Liver (tissue), 9 donors: Measurements from ENCODE around the gene AKIRIN1. TPM values are rescaled to one million over a fixed set of nuclear protein-coding genes. Genes with fewer than 3 reads are reported as not detected.

Experiments
- DNase-seq: peaks from one replicate; pipeline ENCODE4 v3.0.0-alpha.2; 2017; ENCODE audit warnings: low spot score
- H3K27ac ChIP-seq, 2 donors: one replicate each; pipeline ENCODE4 v1.7.0; 2013; ENCODE audit warnings: inconsistent platforms in 2 of 2, low read length in 2 of 2, control low read depth in 1 of 2, low read depth in 1 of 2, mild to moderate bottlenecking in 1 of 2
- H3K27me3 ChIP-seq, 4 donors: one replicate each; pipeline versions ENCODE4 v1.6.1 to v1.7.0; 2013; ENCODE audit warnings: low read length in 3 of 4, inconsistent platforms in 1 of 4, mild to moderate bottlenecking in 1 of 4, moderate library complexity in 1 of 4; ENCODE audit not compliant: control insufficient read depth in 4 of 4, insufficient read depth in 4 of 4
- H3K36me3 ChIP-seq, 4 donors: one replicate each; pipeline versions ENCODE4 v1.6.1 to v1.7.0; 2013; ENCODE audit warnings: low read length in 3 of 4, mild to moderate bottlenecking in 3 of 4, low read depth in 1 of 4, moderate library complexity in 1 of 4; ENCODE audit not compliant: control insufficient read depth in 4 of 4, insufficient read depth in 3 of 4
- H3K4me1 ChIP-seq, 4 donors: one replicate each; pipeline versions ENCODE4 v1.6.1 to v1.7.0; 2013; ENCODE audit warnings: low read length in 3 of 4, mild to moderate bottlenecking in 3 of 4, moderate library complexity in 1 of 4; ENCODE audit not compliant: control insufficient read depth in 4 of 4, insufficient read depth in 4 of 4
- H3K4me3 ChIP-seq, 3 donors: one replicate each; pipeline versions ENCODE4 v1.6.1 to v1.7.0; 2013; ENCODE audit warnings: low read length in 3 of 3, control low read depth in 1 of 3, low read depth in 1 of 3, mild to moderate bottlenecking in 1 of 3
- H3K9ac ChIP-seq, 2 donors: one replicate each; pipeline ENCODE4 v1.7.0; 2013; ENCODE audit warnings: low read length in 2 of 2, mild to moderate bottlenecking in 2 of 2, moderate library complexity in 2 of 2, control low read depth in 1 of 2, low read depth in 1 of 2
- H3K9me3 ChIP-seq, 4 donors: one replicate each; pipeline versions ENCODE4 v1.6.1 to v1.7.0; 2013; ENCODE audit warnings: low read length in 3 of 4; ENCODE audit not compliant: control insufficient read depth in 4 of 4
- ATF3 ChIP-seq: IDR thresholded peaks from 2 replicates; pipeline ENCODE4 v1.6.1; 2016; ENCODE audit warnings: antibody characterized with exemption
- CTCF ChIP-seq: fragments of 150-350 bp; IDR thresholded peaks from 2 replicates; pipeline ENCODE4 v1.5.1; 2017; ENCODE audit warnings: improper control_type of control experiment, low read depth, low read length; ENCODE audit not compliant: missing input control
- EGR1 ChIP-seq, 2 donors: IDR thresholded peaks; 2 replicates each; pipeline ENCODE4 v1.6.1; 2016 to 2018; ENCODE audit warnings: antibody characterized with exemption in 2 of 2, low read depth in 2 of 2
- FOXA1 ChIP-seq: IDR thresholded peaks from 2 replicates; pipeline ENCODE4 v1.6.1; 2016; ENCODE audit warnings: antibody characterized with exemption
- FOXA2 ChIP-seq: IDR thresholded peaks from 2 replicates; pipeline ENCODE4 v1.6.1; 2016; ENCODE audit warnings: antibody characterized with exemption
- GABPA ChIP-seq, 2 donors: IDR thresholded peaks in 1 of 2; conservative IDR thresholded peaks in 1 of 2; 2 replicates each; pipeline ENCODE4 v1.6.1; 2016; ENCODE audit warnings: antibody characterized with exemption in 2 of 2, mild to moderate bottlenecking in 1 of 2, moderate library complexity in 1 of 2
- HNF4A ChIP-seq, 2 donors: conservative IDR thresholded peaks; 2 replicates each; pipeline ENCODE4 v1.6.1; 2016; ENCODE audit warnings: antibody characterized with exemption in 2 of 2, mild to moderate bottlenecking in 2 of 2
- HNF4G ChIP-seq: IDR thresholded peaks from 2 replicates; pipeline ENCODE4 v1.6.1; 2016; ENCODE audit warnings: antibody characterized with exemption
- JUND ChIP-seq, 2 donors: IDR thresholded peaks; 2 replicates each; pipeline ENCODE4 v1.6.1; 2016; ENCODE audit warnings: antibody characterized with exemption in 2 of 2
- MAX ChIP-seq: IDR thresholded peaks from 2 replicates; pipeline ENCODE4 v1.6.1; 2016; ENCODE audit warnings: antibody characterized with exemption
- NR2F2 ChIP-seq: IDR thresholded peaks from 2 replicates; pipeline ENCODE4 v1.6.1; 2016; ENCODE audit warnings: antibody characterized with exemption
- RAD21 ChIP-seq, 2 donors: IDR thresholded peaks; 2 replicates each; pipeline ENCODE4 v1.6.1; 2016; ENCODE audit warnings: antibody characterized with exemption in 2 of 2, mild to moderate bottlenecking in 2 of 2
- REST ChIP-seq: IDR thresholded peaks from 2 replicates; pipeline ENCODE4 v1.6.1; 2016; ENCODE audit warnings: antibody characterized with exemption, mild to moderate bottlenecking
- RXRA ChIP-seq, 2 donors: IDR thresholded peaks; 2 replicates each; pipeline ENCODE4 v1.6.1; 2017 to 2018; ENCODE audit warnings: antibody characterized with exemption in 2 of 2, mild to moderate bottlenecking in 1 of 2
- SP1 ChIP-seq: IDR thresholded peaks from 2 replicates; pipeline ENCODE4 v1.6.1; 2018; ENCODE audit warnings: antibody characterized with exemption, mild to moderate bottlenecking
- TAF1 ChIP-seq: conservative IDR thresholded peaks from 2 replicates; pipeline ENCODE4 v1.6.1; 2016; ENCODE audit warnings: antibody characterized with exemption, mild to moderate bottlenecking
- YY1 ChIP-seq: IDR thresholded peaks from 2 replicates; pipeline ENCODE4 v1.6.1; 2016; ENCODE audit warnings: antibody characterized with exemption, mild to moderate bottlenecking
- ZBTB33 ChIP-seq: IDR thresholded peaks from 2 replicates; pipeline ENCODE4 v1.6.1; 2016; ENCODE audit warnings: antibody characterized with exemption
- WGBS: extraction: QIAGEN DNeasy Blood & Tissue Kit; methylation state at CpG from one replicate; pipeline ENCODE4 v1.1.7; 2013; 5-methylcytosine and 5-hydroxymethylcytosine counted together
- polyA plus RNA-seq, 2 donors: library from polyadenylated mRNA; stranded (reverse) in 1 of 2; unstranded in 1 of 2; fragments of 200-250 nt in 1 of 2; fragments of >200 nt in 1 of 2; fragmentation: Nextera tagmentation in 1 of 2; extraction: Ambion mirVana in 1 of 2; gene quantifications; one replicate each; pipeline versions ENCODE4 v1.2.1 to v1.2.3, GENCODE V29; 2013 to 2015
- total RNA-seq, 2 donors: library from RNA; depleted of rRNA; stranded (reverse); fragments of >200 nt; gene quantifications; one replicate each; pipeline ENCODE4 v1.2.3, GENCODE V29; 2014
- donor health status: healthy.
- donor health status: healthy.
- donor health status: healthy.
- donor health status: healthy.
- donor health status: healthy.

The AKIRIN1 gene
- total and polyA plus RNA-seq, 4 donors: 18.2 to 52.4 (median 26.8) TPM

- Histone ChIP-seq H3K4me1 (no peaks in the 10 kb centered on the region), H3K36me3 (peaks cover 0 to 11% (median 5%) of the 10 kb centered on the region in 4 donors), H3K27ac (peak overlapping the region in 1 of 2 donors; percentile 46), H3K27me3 (no peaks in the 10 kb centered on the region), H3K9me3 (no peaks in the 10 kb centered on the region), H3K4me3 (no peak overlapping the region), H3K9ac (no peak overlapping the region)
- 78% methylated on average over 7 of the region's 7 CpGs for WGBS
- DNase-seq: no peak
- no peak for TF ChIP-seq NR2F2
- TF ChIP-seq FOXA2: no peak
- TF ChIP-seq MAX: no peak
- no peak for TF ChIP-seq EGR1 (IDR thresholded peaks at IDR 0.05; ENCODE audit: low read depth in 2 of 2)
- TF ChIP-seq ATF3: no peak
- no peak for TF ChIP-seq JUND (IDR thresholded peaks at IDR 0.05)
- no peak for TF ChIP-seq ZBTB33
- no peak for TF ChIP-seq YY1
- no peak for TF ChIP-seq FOXA1
- TF ChIP-seq HNF4G: no peak
- TF ChIP-seq GABPA (IDR thresholded peaks at IDR 0.05 in 1 of 2, conservative IDR thresholded peaks at IDR 0.05 in 1 of 2): no peak
- TF ChIP-seq RXRA (IDR thresholded peaks at IDR 0.05): no peak
- no peak for TF ChIP-seq TAF1
- no peak for TF ChIP-seq REST
- TF ChIP-seq CTCF: no peak
- no peak for TF ChIP-seq SP1
- no peak for TF ChIP-seq HNF4A (conservative IDR thresholded peaks at IDR 0.05)
- no peak for TF ChIP-seq RAD21 (IDR thresholded peaks at IDR 0.05)
These were observed 57.8 kb downstream of the AKIRIN1 start for GRCh38 chr1:39048745-39049370.
